AG04449 (cell line): ENCODE measurements around the gene CCDC107.
A peak's percentile ranks its signal among the peaks of the same experiment; 100 is the strongest.
"Not testable (repeated sequence)": the region's sequence is repeated elsewhere in the genome, so short reads cannot be mapped to it uniquely, and the experiment has no call there.

Source experiments
- CTCF ChIA-PET: fragments of 350-600 bp; formaldehyde crosslinking; extraction: SDS; loops from one replicate; lab custom pipeline; 2021; ENCODE audit warnings: antibody characterized with exemption; lab: Yijun Ruan, JAX
- POLR2A ChIA-PET: fragments of 400-600, 350-600 bp; formaldehyde crosslinking; extraction: SDS; loops from one replicate; lab custom pipeline; 2020; ENCODE audit warnings: antibody characterized with exemption, inconsistent platforms; lab: Yijun Ruan, JAX
- DNase-seq: peaks from one replicate; pipeline ENCODE4 v3.0.0-alpha.2; 2010; ENCODE audit warnings: low read depth, low spot score
- H3K4me3 ChIP-seq: 2 replicates; pipeline ENCODE4 v1.5.1; 2011; ENCODE audit warnings: low read depth, mild to moderate bottlenecking, control low read depth, low read length
- CTCF ChIP-seq: IDR thresholded peaks from one replicate; pipeline ENCODE4 v1.5.1; 2011; ENCODE audit warnings: mild to moderate bottlenecking, moderate library complexity, low read length, control low read depth, inconsistent platforms; ENCODE audit not compliant: insufficient read depth; ENCODE audit errors: missing control alignments

Gene CCDC107

GRCh38 chr9:35658137-35658967 lies at the start of gene CCDC107:
Gene CCDC107, plus strand, starts transcription at chr9:35658292. Its CDS starts 88 bp downstream, at chr9:35658380.
- CTCF ChIA-PET, result interaction anchor here (0.5 to 11.9 kb wide), 29 partner anchors 8 to 156 kb away, joined by 3 to 148 read pairs (median 3); partner anchors contain the start of genes CA9, HINT2 and TPM2
- peak within 1 kb of the TSS; percentile 97 for H3K4me3 ChIP-seq
- POLR2A ChIA-PET, result interaction anchor here (0.6 to 3.5 kb wide), 11 partner anchors 12 to 169 kb away, joined by 3 to 39 read pairs (median 6); partner anchors contain the start of genes CREB3, RUSC2, TLN1 and TPM2
- peak; percentile 78 for TF ChIP-seq CTCF
- no peak for DNase-seq

- no peak for DNase-seq
- no peak overlapping the region for H3K4me3 ChIP-seq
- ChIA-PET CTCF (interaction anchor here (1.0 to 5.4 kb wide), 6 partner anchors 7 to 62 kb away, joined by 3 to 34 read pairs (median 4); no protein-coding TSS in a partner anchor), POLR2A (interaction anchor here (1.3 kb wide), 1 partner anchor 71 kb away, joined by 4 read pairs; no protein-coding TSS in a partner anchor)
- no peak for TF ChIP-seq CTCF
Measured at GRCh38 chr9:35609001-35609819, 48.9 kb upstream of the CCDC107 start.

GRCh38 chr9:35609820-35610163 lies 48.3 kb upstream of the CCDC107 start:
- no peak for TF ChIP-seq CTCF
- ChIA-PET CTCF (interaction anchor here (1.1 to 5.4 kb wide), 5 partner anchors 24 to 120 kb away, joined by 4 to 34 read pairs (median 4); partner anchors contain the start of gene RUSC2), POLR2A (interaction anchor here (1.3 kb wide), 1 partner anchor 71 kb away, joined by 4 read pairs; no protein-coding TSS in a partner anchor)
- H3K4me3 ChIP-seq, result no peak overlapping the region
- no peak for DNase-seq

GRCh38 chr9:35611230-35611797 lies 46.8 kb upstream of the CCDC107 start:
- no peak for DNase-seq
- ChIA-PET POLR2A (interaction anchor here (0.7 to 0.8 kb wide), 2 partner anchors 34 to 69 kb away, joined by 3 to 4 read pairs; no protein-coding TSS in a partner anchor), CTCF (interaction anchor here (0.9 to 5.4 kb wide), 17 partner anchors 9 to 133 kb away, joined by 3 to 34 read pairs (median 5); no protein-coding TSS in a partner anchor)
- TF ChIP-seq CTCF, result peak; percentile 73
- H3K4me3 ChIP-seq, result no peak overlapping the region

GRCh38 chr9:35612066-35612465 lies 46.0 kb upstream of the CCDC107 start:
- DNase-seq, H3K4me3 ChIP-seq, POLR2A ChIA-PET: not testable (repeated sequence)
- CTCF ChIA-PET, result interaction anchor here (1.2 to 5.4 kb wide), 9 partner anchors 8 to 131 kb away, joined by 4 to 34 read pairs (median 6); no protein-coding TSS in a partner anchor

GRCh38 chr9:35612843-35613242 lies 45.2 kb upstream of the CCDC107 start:
- ChIA-PET POLR2A (interaction anchor here (1.1 kb wide), 1 partner anchor 9 kb away, joined by 3 read pairs; no protein-coding TSS in a partner anchor), CTCF (interaction anchor here (1.0 to 5.4 kb wide), 8 partner anchors 7 to 132 kb away, joined by 3 to 34 read pairs (median 6); no protein-coding TSS in a partner anchor)
- no peak for TF ChIP-seq CTCF
- no peak overlapping the region for H3K4me3 ChIP-seq
- no peak for DNase-seq
